ENCODE results near the gene USHBP1. TPM values are rescaled to one million over a fixed set of nuclear protein-coding genes. Genes with fewer than 3 reads are reported as not detected.

Gene USHBP1
- total RNA-seq, 1 donor from 2014 or later, result not detected

- Mint-ChIP-seq H3K9me3 (no peaks in the 10 kb centered on the region), H3K27ac (peak within 1 kb of the TSS; percentile 92), H3K27me3 (ENCODE audit: low read depth) (no peaks in the 10 kb centered on the region), H3K36me3 (no peaks in the 10 kb centered on the region), H3K4me1 (peaks cover 50% of the 10 kb centered on the region), H3K4me3 (peak within 1 kb of the TSS; percentile 90)
- peak in 1 of 2 experiments; percentile 72 for DNase-seq (ENCODE audit: low spot score in 2 of 2, unreplicated experiment in 2 of 2)
- TF ChIP-seq, protein P1, sequence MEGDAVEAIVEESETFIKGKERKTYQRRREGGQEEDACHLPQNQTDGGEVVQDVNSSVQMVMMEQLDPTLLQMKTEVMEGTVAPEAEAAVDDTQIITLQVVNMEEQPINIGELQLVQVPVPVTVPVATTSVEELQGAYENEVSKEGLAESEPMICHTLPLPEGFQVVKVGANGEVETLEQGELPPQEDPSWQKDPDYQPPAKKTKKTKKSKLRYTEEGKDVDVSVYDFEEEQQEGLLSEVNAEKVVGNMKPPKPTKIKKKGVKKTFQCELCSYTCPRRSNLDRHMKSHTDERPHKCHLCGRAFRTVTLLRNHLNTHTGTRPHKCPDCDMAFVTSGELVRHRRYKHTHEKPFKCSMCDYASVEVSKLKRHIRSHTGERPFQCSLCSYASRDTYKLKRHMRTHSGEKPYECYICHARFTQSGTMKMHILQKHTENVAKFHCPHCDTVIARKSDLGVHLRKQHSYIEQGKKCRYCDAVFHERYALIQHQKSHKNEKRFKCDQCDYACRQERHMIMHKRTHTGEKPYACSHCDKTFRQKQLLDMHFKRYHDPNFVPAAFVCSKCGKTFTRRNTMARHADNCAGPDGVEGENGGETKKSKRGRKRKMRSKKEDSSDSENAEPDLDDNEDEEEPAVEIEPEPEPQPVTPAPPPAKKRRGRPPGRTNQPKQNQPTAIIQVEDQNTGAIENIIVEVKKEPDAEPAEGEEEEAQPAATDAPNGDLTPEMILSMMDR (IDR thresholded peaks at IDR 0.05; ENCODE audit: unreplicated experiment), result no peak
These were observed 19.0 kb downstream of the USHBP1 start, which contains the start of gene NR2F6 for GRCh38 chr19:17245535-17245984. Gene NR2F6, minus strand, starts transcription at chr19:17245919. Its CDS starts 699 bp downstream, at chr19:17245220.

DNA sequence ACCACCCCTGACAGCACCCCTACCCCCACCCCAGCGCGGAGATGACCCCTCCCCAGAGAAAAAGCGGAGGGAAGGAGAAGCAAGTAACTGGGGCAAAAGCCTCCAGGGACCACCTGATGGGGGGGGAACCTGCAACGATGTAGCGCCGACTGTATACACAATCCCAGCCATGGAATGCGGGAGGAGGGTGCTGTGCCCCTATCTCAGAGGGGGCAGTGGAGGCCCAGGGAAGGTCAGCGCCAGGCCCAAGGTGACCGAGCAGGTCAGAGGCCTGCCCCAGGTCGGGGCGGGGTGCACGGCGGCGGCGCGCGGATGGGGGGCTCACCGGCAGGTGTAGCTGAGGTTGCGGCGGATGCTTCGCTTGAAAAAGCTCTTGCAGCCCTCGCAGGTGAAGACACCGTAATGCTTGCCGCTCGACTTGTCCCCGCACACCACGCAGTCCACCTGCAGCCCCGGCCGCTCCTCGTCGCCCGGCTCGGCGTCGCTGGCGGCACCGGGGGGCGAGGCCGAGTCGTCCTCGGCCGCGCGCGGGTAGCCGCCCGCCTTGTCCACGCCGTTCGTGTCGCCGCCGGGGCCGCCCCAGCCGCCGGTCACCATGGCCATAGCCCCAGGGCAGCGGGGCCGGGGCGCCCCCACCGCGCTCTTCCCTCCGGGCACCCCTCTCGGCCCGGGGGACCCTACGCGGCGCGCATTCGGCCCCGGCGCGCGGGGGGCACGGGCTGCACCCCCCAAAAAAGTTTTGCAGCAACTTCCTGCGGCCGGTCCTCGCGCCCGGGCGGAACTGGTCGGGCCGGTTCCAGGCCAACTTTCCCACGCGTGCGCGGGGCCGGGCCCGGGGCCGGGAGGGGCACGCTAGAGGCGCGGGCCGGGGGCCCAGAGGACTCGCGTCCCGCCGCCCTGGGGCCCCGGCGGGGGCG lies 19.7 kb downstream of the USHBP1 start:
- TF ChIP-seq, protein P1 (IDR thresholded peaks at IDR 0.05; ENCODE audit: unreplicated experiment), result no peak
- Mint-ChIP-seq H3K4me1 (peaks cover 50% of the 10 kb centered on the region), H3K27me3 (ENCODE audit: low read depth) (no peaks in the 10 kb centered on the region), H3K27ac (peak overlapping the region; percentile 79), H3K36me3 (no peaks in the 10 kb centered on the region), H3K9me3 (no peaks in the 10 kb centered on the region), H3K4me3 (peak overlapping the region; percentile 89)
- peak in 1 of 2 experiments; percentile 59 for DNase-seq (ENCODE audit: low spot score in 2 of 2, unreplicated experiment in 2 of 2)

DNA sequence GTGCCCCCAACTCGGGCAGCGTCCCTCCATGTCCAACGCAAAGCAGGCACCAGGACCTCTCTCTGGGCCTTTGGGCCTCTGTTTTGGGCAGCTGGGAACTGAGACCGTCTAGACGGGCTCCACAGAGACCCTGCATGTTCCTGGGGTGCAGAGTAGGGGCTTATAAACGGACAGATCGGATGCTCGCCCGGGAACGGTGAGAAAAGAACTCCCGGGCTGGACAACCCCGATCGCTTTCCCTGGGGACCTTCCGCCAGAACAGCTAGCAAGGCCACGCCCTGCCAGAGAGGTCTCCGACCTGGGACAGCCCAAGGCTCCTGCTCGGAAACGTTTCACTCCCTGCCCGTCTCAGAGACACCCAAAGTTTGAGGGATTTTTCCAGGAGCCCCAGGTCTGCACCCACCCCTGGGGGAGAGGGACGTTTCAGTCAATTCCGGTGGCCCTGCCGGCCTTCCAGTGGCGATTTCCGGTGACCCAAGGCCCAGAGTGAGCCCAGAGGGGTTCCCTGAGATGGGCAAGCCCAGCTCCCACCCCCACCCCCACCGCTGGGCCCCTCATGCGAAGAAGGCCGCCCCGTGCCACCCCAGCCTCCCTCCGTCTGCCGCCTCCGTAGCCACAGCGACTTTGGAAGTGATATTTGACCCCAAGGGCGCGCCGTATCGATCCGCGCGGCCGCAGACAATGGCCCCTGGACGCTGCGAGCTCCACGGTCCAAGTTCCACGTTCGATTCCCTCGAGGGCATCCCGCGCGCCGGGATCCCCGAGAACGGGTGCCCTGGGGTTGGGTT lies 20.5 kb downstream of the USHBP1 start:
- Mint-ChIP-seq H3K4me3 (peak overlapping the region; percentile 89), H3K27me3 (ENCODE audit: low read depth) (no peaks in the 10 kb centered on the region), H3K9me3 (no peaks in the 10 kb centered on the region), H3K27ac (peak overlapping the region; percentile 89), H3K36me3 (no peaks in the 10 kb centered on the region), H3K4me1 (peaks cover 49% of the 10 kb centered on the region)
- DNase-seq (ENCODE audit: low spot score in 2 of 2, unreplicated experiment in 2 of 2), result no peak
- TF ChIP-seq, protein P1 (IDR thresholded peaks at IDR 0.05; ENCODE audit: unreplicated experiment), result no peak

DNA sequence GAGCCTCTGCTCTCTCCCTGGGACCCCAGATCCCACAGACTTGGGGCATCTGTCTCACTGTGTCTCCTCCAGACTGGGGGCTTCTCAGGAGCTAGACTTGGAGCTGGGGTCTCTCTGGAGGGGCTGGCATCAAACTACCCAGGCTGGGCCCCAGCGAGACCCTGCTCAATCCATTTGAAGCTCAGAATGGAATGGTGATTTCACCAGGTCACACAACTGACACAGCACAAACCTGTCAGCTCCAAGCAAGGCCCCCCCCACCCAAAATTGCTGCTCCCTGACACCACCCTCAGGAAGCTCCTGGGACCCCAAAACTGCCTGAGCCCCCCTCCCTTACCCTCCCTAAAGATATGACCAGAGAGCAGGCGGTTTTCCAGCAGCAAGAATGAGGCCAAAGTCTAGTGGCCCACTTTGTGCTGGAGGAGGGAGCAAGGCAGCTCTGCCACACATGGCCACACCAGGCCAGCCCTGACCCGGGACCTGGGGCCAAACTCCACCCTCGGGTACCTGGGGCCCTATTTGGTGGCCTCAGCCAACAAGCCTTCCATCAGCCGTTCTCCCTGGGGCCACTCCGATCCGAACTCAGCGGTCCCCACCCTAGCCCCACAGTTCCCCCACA lies 21.2 kb downstream of the USHBP1 start:
- Mint-ChIP-seq H3K9me3 (no peaks in the 10 kb centered on the region), H3K36me3 (peaks cover 2% of the 10 kb centered on the region), H3K4me3 (peak overlapping the region; percentile 89), H3K27me3 (ENCODE audit: low read depth) (no peaks in the 10 kb centered on the region), H3K27ac (peak overlapping the region; percentile 89), H3K4me1 (peaks cover 44% of the 10 kb centered on the region)
- DNase-seq (ENCODE audit: low spot score in 2 of 2, unreplicated experiment in 2 of 2), result no peak
- TF ChIP-seq, protein P1 (IDR thresholded peaks at IDR 0.05; ENCODE audit: unreplicated experiment), result no peak

GRCh38 chr19:17242431-17243208 lies 21.9 kb downstream of the USHBP1 start:
- H3K9me3 Mint-ChIP-seq, result no peaks in the 10 kb centered on the region
- no peaks in the 10 kb centered on the region for H3K27me3 Mint-ChIP-seq (ENCODE audit: low read depth)
- H3K36me3 Mint-ChIP-seq, result peaks cover 7% of the 10 kb centered on the region
- H3K27ac Mint-ChIP-seq, result peak overlapping the region; percentile 69
- TF ChIP-seq, protein P1 (IDR thresholded peaks at IDR 0.05; ENCODE audit: unreplicated experiment), result no peak
- DNase-seq (ENCODE audit: low spot score in 2 of 2, unreplicated experiment in 2 of 2), result no peak
- H3K4me1 Mint-ChIP-seq, result peaks cover 41% of the 10 kb centered on the region
- peak overlapping the region; percentile 89 for H3K4me3 Mint-ChIP-seq

All from mesothelial cell of epicardium (in vitro differentiated cells).